Panc1 (cell line): ENCODE measurements around the gene LCOR. TPM values are rescaled to one million over a fixed set of nuclear protein-coding genes. Genes with fewer than 3 reads are reported as not detected.

Experiments used
- ATAC-seq: fragments of 200-7000 bp; cut with Tn5 transposase; 2 replicates; pipeline ENCODE4 v1.9.1; 2020; ENCODE audit warnings: mild to moderate bottlenecking, moderate library complexity
- BruUV-seq: library from RNA; stranded (reverse); fragments of 400-500 nt; replicated peaks from 2 replicates; lab custom pipeline; 2021; lab: Mats Ljungman, UMichigan
- CTCF ChIA-PET: fragments of 300-600 bp; sonication (Branson Sonifier 250); formaldehyde crosslinking; loops from one replicate; lab custom pipeline; 2022; ENCODE audit warnings: antibody characterized with exemption; lab: Charles Lee
- POLR2A ChIA-PET: fragments of 300-600 bp; sonication (Branson Sonifier 250); formaldehyde crosslinking; loops from one replicate; lab custom pipeline; 2022; ENCODE audit warnings: antibody characterized with exemption; lab: Charles Lee
- DNase-seq: peaks from one replicate; pipeline ENCODE4 v3.0.0-alpha.2; 2010; ENCODE audit warnings: low read depth, low spot score
- H3K27ac ChIP-seq: 2 replicates; pipeline ENCODE4 v1.5.1; 2011; ENCODE audit warnings: mild to moderate bottlenecking, low read length, inconsistent platforms
- H3K27me3 ChIP-seq: fragments of 200-500 bp; sonication (Bioruptor generic); 2 replicates; pipeline ENCODE4 v1.6.0; 2014; ENCODE audit warnings: low read length, inconsistent platforms; ENCODE audit not compliant: control insufficient read depth, insufficient read depth
- H3K36me3 ChIP-seq: fragments of 200-500 bp; sonication (Bioruptor generic); 2 replicates; pipeline ENCODE4 v1.5.1; 2014; ENCODE audit warnings: inconsistent platforms, mild to moderate bottlenecking, low read length, moderate library complexity; ENCODE audit not compliant: control insufficient read depth, insufficient read depth
- H3K4me1 ChIP-seq: 2 replicates; pipeline ENCODE4 v1.5.1; 2011; ENCODE audit warnings: inconsistent platforms, mild to moderate bottlenecking, low read length, moderate library complexity; ENCODE audit not compliant: control insufficient read depth, insufficient read depth
- H3K4me3 ChIP-seq, 2 experiments: 2 replicates each; pipeline ENCODE4 v1.5.1; 2011 to 2012; ENCODE audit warnings: low read depth in 2 of 2, low read length in 2 of 2, mild to moderate bottlenecking in 2 of 2, inconsistent platforms in 1 of 2, moderate library complexity in 1 of 2
- H3K9me3 ChIP-seq: fragments of 200-500 bp; sonication (Bioruptor generic); 2 replicates; pipeline ENCODE4 v1.5.1; 2014; ENCODE audit warnings: low read depth, mild to moderate bottlenecking, inconsistent platforms, low read length, moderate library complexity; ENCODE audit not compliant: control insufficient read depth, insufficient read depth
- CTCF ChIP-seq: fragments of 450-650 bp; IDR thresholded peaks from 2 replicates; pipeline ENCODE4 v1.5.1; 2017; ENCODE audit warnings: mild to moderate bottlenecking
- POLR2AphosphoS5 ChIP-seq: IDR thresholded peaks from 2 replicates; pipeline ENCODE4 v1.6.1; 2012; ENCODE audit warnings: mild to moderate bottlenecking, low read depth, low read length, moderate library complexity
- REST ChIP-seq, 2 experiments: IDR thresholded peaks; 2 replicates each; pipeline ENCODE4 v1.6.1; 2011 to 2012; ENCODE audit warnings: low read depth in 2 of 2, control low read depth in 1 of 2, low read length in 1 of 2, mild to moderate bottlenecking in 1 of 2, moderate library complexity in 1 of 2; ENCODE audit not compliant: insufficient read depth in 1 of 2
- SIN3A ChIP-seq: IDR thresholded peaks from 2 replicates; pipeline ENCODE4 v1.6.1; 2012; ENCODE audit warnings: low read depth, mild to moderate bottlenecking, low read length, moderate library complexity, borderline replicate concordance; ENCODE audit not compliant: insufficient read depth
- TCF7L2 ChIP-seq: IDR thresholded peaks from 2 replicates; pipeline ENCODE4 v1.6.1; 2011; ENCODE audit warnings: mild to moderate bottlenecking, low read depth, low read length, inconsistent platforms
- in situ Hi-C: cut with HindIII; loops from 2 replicates; pipeline ENCODE4 v1.10.0; 2016; ENCODE audit warnings: low sequenced_read_pairs, low pct_unique_long_range_greater_than_20kb
- intact Hi-C: fragments of 100-400 bp; cut with micrococcal nuclease; formaldehyde crosslinking; loops from one replicate; pipeline ENCODE4 v1.10.0; 2022; ENCODE audit not compliant: unreplicated experiment
- total RNA-seq: library from RNA; stranded (reverse); gene quantifications from one replicate; pipeline ENCODE4 v1.2.1, GENCODE V29; 2021; ENCODE audit not compliant: unreplicated experiment

The LCOR gene
- total RNA-seq, 1 experiment from 2014 or later, result 58.0 TPM

- DNase-seq, result no peak
- ChIA-PET POLR2A (no interaction called here), CTCF (no interaction called here)
- intact Hi-C loops, result no loop called here
- no peak for ATAC-seq
- Histone ChIP-seq H3K27ac (no peak overlapping the region), H3K9me3 (no peaks in the 10 kb centered on the region), H3K4me3 (no peak overlapping the region), H3K27me3 (no peaks in the 10 kb centered on the region), H3K36me3 (peaks cover 18% of the 10 kb centered on the region), H3K4me1 (no peaks in the 10 kb centered on the region)
- BruUV-seq, result no TSS peak
- in situ Hi-C loops, result no loop called here
- TF ChIP-seq POLR2AphosphoS5 (no peak), CTCF (no peak), SIN3A (no peak), REST (IDR thresholded peaks at IDR 0.05; ENCODE audit: insufficient read depth in 1 of 2, low read depth in 2 of 2, low read length in 1 of 2) (no peak), TCF7L2 (no peak)
These were observed 119.9 kb downstream of the LCOR start for GRCh38 chr10:96951954-96952353.

GRCh38 chr10:96955794-96956193, 123.7 kb downstream of the LCOR start:
- ChIA-PET POLR2A (interaction anchor here (0.6 kb wide), 1 partner anchor 332 kb away, joined by 4 read pairs; no protein-coding TSS in a partner anchor), CTCF (interaction anchor here (0.7 kb wide), 1 partner anchor 82 kb away, joined by 3 read pairs; no protein-coding TSS in a partner anchor)
- Histone ChIP-seq H3K4me1 (no peaks in the 10 kb centered on the region), H3K4me3 (no peak overlapping the region), H3K9me3 (no peaks in the 10 kb centered on the region), H3K36me3 (peaks cover 8% of the 10 kb centered on the region), H3K27me3 (no peaks in the 10 kb centered on the region), H3K27ac (no peak overlapping the region)
- intact Hi-C loops, result no loop called here
- no TSS peak for BruUV-seq
- DNase-seq (no peak), ATAC-seq (no peak)
- in situ Hi-C loops, result no loop called here
- TF ChIP-seq CTCF (no peak; the same call in 1 of the 2 replicates), TCF7L2 (no peak), REST (IDR thresholded peaks at IDR 0.05; ENCODE audit: insufficient read depth in 1 of 2, low read depth in 2 of 2, low read length in 1 of 2) (no peak), SIN3A (no peak)
